GM18499 (cell line): Measurements from ENCODE around the gene ARSA.
"Not testable (repeated sequence)": the region's sequence is repeated elsewhere in the genome, so short reads cannot be mapped to it uniquely, and the experiment has no call there.

Experiments used
- ATAC-seq: cut with Tn5 transposase; IDR thresholded peaks from one replicate; pipeline ENCODE4 v1.9.1; 2021; ENCODE audit warnings: moderate number of reproducible peaks; ENCODE audit not compliant: insufficient read depth, unreplicated experiment

The ARSA gene

DNA sequence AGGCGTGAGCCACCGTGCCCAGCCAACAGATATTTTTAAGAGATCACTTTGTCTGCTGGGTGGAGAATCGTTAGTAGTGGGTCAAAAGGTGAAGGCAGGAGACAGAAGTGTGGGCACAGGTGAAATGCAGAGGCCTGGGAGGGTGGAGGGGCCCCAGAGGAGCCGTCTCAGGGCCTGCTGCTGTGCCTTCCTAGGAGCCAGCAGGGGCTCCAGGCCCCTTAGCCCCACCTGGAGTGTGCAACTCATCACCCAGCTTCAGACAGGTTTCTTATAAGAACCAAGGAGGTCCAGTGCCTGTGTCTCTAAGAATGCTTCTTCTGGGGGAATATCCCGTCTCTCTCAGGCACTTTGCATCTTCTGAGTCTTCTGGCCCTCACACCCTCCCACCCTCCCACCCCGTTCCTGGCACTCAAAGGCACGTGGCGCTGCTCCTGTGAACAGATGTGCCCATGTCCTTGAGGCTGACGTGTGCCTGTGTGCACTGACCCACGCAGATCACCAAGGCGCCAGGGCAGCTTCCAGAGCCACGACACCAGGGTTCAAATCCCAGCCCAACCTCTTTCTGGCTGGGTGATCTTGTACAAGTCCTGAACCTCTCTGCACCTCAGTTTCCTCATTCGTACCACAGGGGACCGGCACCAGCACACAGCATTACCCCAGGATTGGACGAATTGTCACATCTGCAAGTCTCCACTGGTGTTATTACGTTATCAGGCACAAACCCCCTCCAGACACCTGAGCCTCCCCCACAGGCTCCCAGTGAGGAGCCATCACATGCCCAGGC is 3.4 kb downstream of the ARSA start:
- ATAC-seq, result no peak

DNA sequence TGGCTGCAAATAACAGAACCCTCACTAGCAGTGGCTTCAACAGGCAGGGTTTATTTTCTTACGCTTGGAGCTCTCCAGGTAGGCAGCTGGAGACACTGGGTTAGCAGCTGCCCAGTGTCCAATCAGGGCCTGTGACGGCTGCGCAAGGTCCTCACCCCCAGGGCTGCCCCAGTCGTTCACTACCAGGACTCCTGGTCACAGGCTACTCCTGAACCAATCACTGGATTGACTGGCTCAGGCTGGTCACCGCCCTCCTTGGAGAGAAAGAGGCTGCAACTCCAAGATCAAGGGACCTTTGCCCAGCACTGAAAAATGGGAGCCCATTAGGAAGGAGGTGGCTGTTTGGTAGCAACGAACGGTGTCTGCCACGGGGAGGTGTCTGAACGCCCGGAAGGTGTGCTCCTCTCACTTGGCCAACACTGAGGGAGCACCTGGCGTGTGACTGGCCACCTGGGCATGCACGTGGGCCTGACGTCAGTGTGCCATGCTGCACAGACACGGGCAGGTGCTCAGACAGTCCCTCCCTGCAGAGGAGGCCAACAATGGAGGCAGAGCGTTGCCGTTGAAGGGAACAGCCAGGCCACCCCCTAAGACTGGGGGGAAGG is 5.1 kb downstream of the ARSA start:
- no peak for ATAC-seq

DNA sequence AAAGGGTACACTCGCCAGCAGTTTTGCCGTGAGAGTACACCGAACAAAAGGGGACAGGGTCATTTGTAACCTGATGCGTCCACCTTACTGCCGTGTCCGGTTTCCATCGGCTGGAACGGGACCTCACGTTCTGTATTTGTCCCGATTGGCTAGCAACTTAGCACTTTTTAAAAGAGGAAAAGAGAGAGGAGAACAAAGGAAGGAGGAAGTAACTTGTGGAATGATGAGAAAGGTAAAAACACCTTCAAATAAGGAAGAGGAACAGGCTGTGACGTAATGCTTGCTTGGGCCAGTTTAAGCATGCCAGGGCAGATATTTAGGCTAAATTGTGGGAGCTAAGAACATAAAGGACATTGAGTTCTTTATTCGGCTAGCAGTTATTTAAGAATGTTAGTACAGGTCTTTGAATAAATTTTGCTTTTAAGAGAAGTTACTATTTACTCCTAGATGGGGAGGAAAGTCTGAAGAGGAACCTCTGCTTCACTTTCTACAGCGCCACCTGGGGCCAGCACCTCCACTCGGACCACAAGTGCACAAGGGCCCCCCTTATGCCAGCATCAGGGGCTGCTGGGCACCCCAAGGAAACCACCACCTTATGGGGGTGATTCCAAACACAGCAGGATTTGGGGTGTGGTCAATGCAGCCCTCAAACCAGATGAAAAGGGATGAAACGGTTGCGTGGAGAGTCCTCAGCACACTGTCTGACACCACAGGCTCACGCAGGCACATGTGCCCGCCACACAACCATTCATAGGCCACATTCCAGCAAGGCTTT is 5.8 kb downstream of the ARSA start:
- no peak for ATAC-seq

DNA sequence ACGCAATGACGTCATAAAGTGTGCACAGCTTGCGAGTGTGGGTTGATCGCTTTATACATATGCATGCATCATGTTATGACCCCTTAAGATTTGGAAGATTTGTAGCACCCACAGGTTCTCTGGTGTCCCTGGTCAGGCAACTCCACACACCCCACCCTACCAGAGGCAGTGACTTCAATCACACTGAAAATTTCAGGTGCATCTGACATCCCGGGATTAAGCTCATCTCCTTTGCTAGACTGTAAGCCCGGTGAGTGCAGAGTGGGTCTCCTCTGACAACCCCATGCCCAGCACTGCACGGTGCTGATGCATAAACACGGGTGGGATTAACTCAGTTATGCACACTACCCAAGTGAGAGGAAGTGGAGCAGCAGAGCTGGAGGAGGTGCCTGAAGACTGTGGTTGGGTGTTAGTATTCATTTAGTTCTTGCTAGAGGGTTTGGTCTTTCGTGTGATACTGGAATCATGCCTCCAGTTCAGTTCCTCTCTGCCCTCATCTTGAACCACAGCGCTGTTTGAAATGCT is 6.5 kb downstream of the ARSA start:
- peak; percentile 10 for ATAC-seq

DNA sequence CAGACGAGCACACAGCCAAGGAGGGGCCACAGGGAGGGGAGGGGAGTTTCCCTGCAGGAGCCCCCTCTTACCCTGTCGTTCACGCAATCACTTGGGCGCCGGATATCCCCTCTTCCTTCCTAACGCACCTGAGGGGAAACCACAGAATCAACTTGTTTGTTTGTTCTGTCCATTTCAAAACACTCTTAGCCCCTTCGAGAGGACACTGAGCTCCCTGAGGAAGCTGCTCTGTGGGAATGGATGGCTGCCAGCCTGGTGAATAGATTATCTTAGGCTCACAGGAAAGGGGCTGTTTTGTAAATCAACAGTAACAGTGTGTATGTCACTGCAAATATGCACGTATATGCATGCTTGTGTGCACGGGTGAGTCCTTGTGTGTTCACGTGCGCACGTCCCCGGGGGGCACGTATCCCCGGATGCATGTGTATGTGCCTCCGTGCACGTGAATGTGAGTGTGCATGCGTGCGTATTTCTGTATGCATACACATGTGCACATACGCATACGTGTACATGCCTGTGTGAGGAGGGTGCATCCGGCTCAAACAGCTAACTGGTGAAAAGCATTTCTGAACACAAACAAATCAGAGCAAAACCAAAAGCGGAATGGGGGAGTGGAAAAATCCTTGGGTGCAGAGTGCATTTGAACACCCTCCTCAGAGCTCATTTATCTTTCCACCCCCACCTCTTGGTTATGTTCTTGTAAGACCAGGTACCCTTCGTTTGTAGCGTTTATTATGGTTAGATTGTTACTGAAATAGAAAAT is 7.2 kb downstream of the ARSA start:
- peak; percentile 36 for ATAC-seq

DNA sequence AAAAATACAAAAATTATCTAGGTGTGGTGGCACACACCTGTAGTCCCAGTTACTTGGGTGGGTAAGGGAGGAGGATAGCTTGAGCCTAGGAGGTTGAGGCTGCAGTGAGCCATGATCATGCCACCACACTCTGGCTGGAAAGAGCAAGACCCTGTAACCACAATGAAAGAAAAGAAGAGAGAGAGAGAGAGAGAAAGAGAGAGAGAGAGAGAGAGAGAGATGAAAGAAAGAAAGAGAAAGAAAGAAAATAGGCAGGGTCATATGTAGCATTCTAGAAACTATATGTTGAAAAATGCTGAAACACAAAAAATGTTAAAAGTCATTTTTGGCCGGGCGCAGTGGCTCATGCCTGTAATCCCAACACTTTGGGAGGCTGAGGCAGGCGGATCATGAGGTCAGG is 13.7 kb downstream of the ARSA start:
- not testable (repeated sequence) for ATAC-seq

DNA sequence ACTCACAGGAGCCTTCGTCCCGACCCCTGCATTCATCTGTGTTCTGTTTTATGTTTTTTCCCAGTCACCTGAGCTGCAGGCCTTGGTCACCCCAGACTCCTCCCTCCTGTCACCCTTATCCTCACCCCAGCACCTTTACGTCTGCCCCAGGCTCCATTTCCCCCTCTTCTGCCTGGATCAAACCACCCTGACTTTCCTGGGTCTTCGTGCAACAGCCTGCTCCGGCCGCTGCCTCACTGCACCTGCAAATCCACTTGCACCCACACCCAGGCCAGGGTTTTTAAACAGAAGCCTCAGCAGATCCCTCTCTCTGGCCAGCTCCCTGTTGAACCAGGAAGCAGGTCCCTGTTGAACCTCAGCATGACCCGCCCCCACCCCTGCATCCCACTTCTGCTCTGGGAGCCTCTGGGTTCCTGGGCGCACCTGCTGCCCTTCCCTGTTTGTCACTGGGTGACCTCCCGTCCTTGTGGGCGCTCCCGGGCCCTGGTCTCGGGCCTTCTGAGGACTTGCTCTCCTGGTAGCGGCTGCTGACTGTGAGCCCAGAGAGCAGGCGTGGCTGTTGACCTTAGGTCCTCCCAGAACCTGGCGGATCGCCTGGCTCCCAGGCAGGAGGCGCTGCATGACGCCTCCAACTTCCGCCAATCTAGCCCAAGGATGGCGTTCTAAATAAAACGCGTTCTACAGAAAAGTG is 14.5 kb downstream of the ARSA start:
- no peak for ATAC-seq

DNA sequence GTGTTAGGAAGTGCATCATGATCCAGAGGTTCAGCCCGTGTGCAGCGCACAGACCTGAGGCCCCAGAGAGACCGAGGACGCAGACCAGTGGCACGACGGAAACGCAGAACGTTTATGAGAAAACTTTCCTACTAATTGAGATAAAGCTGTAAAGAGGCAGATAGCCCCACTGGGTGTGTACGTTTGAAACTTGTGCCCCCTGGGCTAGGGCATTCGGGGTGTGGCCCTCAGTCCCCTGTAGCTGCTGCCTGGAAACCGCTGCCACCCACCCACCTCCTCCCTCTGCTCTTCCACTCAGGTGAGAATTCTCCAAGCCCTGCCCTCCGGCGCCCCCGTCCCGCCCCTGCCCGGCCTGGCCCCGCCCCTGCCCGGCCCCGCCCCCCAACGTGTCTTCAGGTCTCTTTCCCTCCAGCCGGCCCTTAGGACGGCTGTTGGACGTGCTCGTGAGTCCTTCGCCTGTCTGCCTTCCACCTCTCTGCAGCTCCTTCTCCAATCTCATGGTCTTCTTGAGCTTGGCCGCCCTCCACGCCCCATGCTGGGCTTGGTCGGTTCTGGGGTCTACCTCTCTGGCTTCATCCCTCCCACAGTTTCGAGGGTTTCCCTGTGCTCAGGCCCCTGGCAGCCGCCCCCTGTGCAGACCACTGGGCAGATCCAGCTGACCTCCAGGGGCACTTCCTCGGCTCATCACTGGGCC is 15.3 kb downstream of the ARSA start:
- no peak for ATAC-seq

DNA sequence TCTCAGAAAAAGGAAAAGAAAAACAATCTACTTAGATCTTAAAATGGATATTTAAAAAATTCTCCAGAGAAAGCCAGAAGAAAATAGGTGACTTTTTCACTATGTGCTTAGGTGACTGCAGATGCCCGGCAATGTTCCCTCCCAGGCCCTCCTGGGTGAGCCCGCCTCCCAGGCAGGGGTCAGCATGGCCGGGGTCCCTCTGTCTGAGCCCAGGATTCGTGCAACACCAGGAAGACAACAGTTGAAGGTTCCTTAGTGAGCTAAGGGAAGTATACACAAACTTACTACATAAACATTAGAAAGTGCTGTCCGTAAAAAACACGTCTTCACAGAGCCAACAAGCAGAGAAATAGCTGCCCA is 15.8 kb downstream of the ARSA start:
- ATAC-seq, result no peak

DNA sequence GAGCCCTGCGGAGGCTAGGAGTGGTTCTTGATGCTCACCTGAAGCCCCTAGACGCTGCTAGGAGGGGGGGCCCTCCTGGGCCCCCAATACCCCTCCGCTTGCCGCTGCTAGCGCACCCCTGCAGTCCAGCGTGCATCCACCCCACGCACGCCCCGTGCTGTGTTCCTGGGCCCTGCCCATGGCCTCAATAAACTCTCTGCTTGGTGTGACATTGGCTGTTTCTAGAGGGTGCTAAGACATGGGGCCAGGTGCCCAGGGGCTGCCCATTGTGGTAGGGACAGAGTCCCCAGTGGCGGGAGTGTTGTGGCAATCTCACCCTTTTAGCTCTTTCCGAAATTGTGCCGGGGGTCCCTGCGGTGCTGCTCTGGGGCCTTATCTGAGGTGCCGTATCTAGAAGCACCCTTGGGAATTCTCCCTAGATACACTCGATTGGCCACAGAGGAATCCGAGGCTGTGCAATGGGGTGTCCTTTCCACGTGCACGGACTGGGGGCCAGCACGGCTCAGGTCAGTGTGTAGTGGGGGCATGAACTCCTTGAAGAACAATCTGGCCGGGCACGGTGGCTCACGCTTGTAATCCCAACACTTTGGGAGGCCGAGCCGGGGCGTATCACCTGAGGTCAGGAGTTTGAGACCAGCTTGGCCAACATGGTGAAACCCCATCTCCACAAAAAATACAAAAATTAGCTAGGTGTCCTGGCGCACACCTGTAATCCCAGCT is 16.5 kb downstream of the ARSA start:
- ATAC-seq, result no peak

DNA sequence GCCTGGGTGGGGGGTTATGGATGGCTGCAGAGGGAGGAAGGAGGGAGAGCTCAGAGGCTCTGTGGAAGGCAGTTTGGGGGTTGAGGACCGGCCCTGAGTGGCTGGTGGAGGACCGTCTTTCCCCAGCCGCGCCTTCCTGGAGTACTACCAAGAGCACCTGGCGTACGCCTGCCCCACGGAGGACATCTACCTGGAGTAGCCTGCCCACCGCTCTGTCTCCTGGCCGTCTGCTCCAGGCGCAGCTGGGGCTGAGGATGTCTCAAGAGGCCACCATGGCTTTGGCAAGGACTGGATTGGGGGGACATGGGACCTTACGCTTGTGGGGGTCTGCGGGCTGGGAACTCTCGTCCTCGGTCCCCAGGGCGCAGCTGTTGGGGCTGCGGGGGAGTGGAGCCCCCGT is 17.4 kb downstream of the ARSA start:
- ATAC-seq, result no peak

DNA sequence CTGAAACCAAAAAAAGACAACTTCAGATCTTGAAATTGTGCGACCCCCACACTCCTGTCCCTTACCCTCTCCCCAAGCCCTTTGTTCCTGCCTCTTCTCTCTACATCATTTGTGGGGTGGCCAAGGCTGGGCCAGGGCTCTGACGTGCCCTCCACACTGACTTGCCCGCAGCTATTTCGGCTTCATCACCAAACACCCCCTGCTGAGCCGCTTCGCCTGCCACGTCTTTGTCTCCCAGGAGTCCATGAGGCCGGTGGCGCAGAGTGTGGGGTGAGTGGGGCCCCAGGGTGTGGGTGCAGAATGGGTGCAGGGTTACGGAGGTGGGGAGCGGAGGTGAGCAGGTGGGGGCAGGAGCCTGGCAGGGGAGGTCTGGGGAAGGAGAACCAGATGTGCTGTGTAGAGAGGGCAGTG is 17.9 kb downstream of the ARSA start:
- no peak for ATAC-seq

DNA sequence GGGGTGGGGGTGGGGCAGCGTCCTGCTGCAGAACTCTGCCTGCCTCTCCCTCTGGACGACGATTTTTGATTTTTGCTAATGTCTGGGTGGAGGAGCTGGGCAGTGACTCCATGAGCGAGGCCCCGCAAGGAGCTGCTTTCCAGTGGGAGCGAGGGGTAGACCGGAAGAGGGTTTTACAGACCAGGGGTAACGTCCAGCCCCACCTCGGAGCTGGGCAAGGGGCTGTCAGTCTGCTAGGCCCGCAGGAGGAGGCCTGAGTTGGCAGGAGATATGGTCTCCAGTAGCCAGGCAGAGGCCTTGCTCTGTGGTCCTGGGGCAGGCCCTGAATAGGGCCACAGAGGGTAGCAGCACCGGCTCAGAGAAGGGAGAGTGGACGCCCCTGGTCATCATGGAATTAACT is 18.4 kb downstream of the ARSA start:
- no peak for ATAC-seq

DNA sequence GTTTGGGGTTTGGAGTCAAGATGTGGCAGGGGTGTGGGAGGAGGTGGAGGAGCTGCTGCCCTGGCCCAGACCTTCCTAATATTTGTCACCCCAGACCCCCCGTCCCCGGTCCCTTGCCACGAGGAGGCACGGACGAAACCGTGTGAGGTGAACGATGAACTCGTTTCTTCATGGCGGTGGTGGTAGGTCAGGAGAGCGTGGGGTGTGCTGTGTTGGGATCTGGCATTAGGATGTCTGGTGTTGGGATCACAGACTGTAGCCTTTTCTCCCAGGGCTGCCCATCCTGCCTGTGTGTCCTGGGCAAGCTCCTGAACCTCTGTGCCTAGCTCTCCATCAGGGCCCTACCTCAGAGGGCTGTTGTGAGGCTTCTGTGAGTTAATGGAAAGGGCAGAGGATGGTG is 19.0 kb downstream of the ARSA start:
- ATAC-seq, result no peak

DNA sequence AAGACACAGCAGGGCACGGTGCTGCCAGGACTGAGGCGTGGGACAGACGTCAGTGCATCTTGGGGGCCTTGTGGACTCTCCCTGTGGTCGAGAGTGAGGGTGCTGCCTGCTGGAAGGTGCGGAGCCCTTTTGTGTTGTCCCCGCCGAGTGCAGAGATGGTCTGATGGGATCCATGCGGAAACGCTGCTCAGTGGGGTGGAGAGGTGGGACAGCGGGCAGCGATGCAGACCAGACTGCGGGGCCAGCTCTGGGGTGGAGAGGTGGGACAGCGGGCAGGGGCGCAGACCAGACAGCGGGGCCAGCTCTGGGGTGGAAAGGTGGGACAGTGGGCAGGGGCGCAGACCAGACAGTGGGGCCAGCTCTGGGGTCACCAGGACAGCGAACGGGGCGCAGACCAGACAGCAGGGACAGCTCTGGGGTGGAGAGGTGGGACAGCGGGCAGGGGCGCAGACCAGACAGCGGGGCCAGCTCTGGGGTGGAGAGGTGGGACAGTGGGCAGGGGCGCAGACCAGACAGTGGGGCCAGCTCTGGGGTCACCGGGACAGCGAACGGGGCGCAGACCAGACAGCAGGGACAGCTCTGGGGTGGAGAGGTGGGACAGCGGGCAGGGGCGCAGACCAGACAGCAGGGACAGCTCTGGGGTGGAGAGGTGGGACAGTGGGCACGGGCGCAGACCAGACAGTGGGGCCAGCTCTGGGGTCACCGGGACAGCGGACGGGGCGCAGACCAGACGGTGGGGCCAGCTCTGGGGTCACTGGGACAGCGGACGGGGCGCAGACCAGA is 19.7 kb downstream of the ARSA start:
- not testable (repeated sequence) for ATAC-seq

DNA sequence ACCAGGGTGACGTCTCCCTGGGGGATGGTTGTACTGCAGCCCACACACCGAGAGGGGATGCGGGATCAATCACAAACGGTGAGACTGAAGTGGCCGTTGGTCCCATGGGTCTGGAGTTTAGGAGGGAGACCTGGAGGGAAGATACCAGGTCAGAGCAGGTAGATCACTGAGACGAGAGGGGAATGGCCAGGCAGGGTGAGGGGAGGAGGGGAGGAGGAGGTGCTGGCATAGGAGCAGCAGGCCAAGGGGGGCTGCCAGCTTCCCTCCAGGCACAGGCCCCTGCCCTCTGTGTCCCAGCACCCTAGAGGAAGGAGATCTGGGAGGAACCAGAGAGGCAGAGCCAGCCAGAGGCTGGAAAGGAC is 20.3 kb downstream of the ARSA start:
- ATAC-seq, result no peak

DNA sequence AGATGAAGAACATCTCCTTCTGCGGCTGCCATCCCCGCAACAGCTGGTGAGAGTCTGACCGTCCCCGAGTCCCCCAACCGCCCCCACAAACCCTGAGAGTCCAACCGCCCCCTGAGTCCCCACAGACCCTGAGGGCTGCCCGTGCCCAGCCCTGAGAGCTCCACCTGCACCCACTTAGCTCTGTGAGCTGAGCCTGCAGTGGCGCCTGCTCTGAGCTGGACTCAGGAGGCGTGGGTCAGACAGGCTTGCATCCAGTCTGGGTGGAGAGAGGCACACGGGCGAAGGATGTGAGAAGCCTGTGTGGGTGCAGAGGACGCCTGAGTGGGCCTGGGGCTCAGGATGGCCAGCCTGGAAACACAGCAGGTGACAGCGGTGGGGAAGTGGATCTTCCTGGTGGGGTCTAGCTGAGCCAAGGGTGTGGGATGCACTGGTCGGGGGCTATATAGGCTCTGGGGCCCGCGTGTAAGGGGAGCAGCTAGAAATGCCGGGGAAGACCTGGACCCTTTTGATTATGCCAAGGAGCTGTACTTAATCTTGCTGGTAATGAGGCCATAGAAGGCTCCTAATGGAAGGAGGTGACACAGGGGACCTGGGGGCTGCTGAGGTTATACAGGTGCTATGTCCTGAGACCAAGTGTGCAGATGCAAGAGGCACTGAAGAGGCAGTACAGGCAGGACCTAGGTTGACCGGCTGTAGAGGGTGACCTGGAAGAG is 20.9 kb downstream of the ARSA start:
- no peak for ATAC-seq
